ENCODE measurements around the gene PATE2. TPM values are rescaled to one million over a fixed set of nuclear protein-coding genes. Genes with fewer than 3 reads are reported as not detected.

The PATE2 gene
- not detected for total RNA-seq

DNA sequence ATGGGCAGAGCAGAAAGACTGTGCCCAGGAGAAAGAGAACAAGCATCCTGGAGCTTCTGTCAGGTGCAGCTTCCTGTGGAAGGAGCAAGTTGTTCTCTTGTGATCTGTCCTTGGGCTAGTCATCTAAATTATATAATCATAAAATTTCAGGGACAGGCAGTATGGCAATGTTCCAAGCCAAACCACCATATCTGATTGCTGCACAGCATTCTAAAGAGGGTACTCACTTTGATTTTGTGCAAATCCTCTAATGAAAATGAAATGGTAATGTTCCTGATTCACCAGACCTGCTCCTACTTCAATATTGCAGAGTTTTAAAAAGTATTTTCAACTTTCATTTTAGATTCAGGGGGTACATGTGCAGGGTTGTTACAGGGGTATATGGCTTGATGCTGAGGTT lies at the start of gene PATE2:
Gene PATE2, minus strand, starts transcription at position 101 of the 400 bp plus-strand sequence. Its CDS starts 55 bp downstream, at position 46.
- ATAC-seq = no peak
- DNase-seq (ENCODE audit: low spot score) = no peak

- no peak for ATAC-seq
- DNase-seq (ENCODE audit: low spot score) = no peak
These were observed 29.3 kb upstream of the PATE2 start for GRCh38 chr11:125807909-125808308.

DNA sequence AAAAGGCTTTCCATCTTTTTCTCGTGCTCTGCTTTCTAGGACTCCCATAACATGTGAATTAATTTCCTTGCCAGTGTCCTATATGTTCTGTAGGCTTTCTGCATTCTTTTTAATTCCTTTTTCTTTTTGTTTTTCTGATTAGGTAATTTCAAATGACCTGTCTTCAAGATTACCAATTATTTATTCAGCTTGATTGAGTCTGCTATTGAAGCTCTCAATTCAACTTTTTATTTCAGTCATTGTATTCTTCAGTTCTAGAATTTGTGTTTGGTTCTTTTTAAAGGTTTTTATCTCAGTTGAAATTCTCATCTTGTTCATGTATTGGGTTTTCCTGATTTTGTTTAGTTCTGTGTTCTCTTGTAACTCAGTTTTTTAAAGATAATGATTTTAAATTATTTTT lies 23.8 kb upstream of the PATE2 start:
- ATAC-seq = no peak
- DNase-seq (ENCODE audit: low spot score) = no peak

DNA sequence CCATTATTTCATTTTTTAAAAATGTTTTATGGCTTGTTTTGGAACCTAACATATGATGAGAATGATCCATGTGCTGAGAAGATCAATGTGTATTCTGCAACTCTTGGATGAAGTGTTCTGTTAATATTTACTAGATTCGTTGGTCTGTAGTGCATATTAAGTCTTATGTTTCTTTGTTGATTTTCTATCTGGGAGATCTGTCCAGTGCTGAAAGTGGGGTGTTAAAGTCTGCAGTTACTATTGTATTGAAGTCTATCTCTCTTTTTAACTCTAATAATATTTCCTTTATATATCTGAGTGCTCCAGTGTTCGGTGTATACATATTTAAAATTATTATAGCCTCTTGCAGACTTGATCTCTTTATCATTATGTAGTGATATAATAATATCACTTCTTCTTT lies 21.2 kb upstream of the PATE2 start:
- DNase-seq (ENCODE audit: low spot score) (no peak), ATAC-seq (no peak)

DNA sequence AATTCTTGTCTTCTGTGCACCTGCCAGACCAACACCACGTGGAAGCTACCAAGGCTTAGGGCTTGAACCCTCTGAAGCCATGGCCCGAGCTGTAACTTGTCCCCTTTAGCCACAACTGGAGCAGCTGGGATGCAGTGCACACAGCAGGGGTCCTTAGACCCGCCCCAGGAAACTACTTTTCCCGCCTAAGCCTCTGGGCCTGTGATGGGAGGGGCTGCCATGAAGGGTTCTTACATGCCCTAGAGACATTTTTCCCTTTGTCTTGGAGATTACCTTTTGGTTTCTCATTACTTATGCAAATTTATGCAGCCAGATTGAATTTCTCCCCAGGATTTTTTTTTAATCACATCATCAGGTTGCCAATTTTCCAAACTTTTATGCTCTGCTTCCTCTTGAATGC lies 19.0 kb upstream of the PATE2 start:
- DNase-seq (ENCODE audit: low spot score) (no peak), ATAC-seq (no peak)

DNA sequence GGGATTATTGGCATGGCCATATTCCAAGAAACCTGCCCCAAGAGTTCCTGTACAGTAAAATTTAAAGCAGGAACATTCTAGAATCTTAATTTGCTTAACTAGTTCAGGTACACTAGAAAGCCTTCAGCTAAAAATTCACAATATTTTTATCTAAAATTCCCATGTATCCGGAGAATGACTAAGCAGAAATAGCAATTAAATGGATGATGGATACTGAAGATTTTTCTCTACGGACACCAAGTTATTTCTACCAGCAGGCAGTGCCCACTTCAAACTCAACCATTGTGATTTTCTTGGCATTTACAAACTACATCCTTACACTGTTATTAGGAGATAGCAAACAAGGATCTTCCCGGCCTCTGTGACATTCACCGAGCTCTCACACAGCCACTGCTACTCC lies 12.2 kb upstream of the PATE2 start:
- DNase-seq (ENCODE audit: low spot score) (no peak), ATAC-seq (no peak)

DNA sequence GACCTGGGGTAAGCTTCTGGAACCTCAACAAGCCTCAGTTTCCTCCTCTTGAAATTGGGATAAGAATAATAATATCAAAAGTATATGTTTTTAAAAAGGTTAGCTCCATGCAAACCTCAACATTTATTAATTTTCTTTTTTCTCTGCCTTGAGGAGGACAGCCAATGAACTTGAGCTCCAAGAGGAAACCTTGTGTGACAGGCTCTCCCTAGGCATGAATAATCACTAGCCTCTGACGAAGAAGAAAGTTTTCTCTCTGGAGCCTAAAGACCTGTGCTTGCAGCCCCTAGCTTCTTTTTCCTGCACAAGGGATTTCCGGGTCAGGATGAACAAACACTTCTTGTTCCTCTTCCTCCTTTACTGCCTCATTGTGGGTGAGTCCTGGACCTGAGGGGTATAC lies 9.2 kb upstream of the PATE2 start, which contains the start of gene PATE3:
Gene PATE3, plus strand, starts transcription at position 301 of the 400 bp plus-strand sequence. Its CDS starts 25 bp downstream, at position 326.
- ATAC-seq (no peak), DNase-seq (ENCODE audit: low spot score) (no peak)

GRCh38 chr11:125784678-125785077 lies 6.0 kb upstream of the PATE2 start:
- DNase-seq (ENCODE audit: low spot score) (no peak), ATAC-seq (no peak)

GRCh38 chr11:125777309-125777708 lies 1.3 kb downstream of the PATE2 start:
- DNase-seq (ENCODE audit: low spot score) (no peak), ATAC-seq (no peak)

- ATAC-seq (no peak), DNase-seq (ENCODE audit: low spot score) (no peak)
These were observed 5.1 kb downstream of the PATE2 start for GRCh38 chr11:125773516-125773915.

DNA sequence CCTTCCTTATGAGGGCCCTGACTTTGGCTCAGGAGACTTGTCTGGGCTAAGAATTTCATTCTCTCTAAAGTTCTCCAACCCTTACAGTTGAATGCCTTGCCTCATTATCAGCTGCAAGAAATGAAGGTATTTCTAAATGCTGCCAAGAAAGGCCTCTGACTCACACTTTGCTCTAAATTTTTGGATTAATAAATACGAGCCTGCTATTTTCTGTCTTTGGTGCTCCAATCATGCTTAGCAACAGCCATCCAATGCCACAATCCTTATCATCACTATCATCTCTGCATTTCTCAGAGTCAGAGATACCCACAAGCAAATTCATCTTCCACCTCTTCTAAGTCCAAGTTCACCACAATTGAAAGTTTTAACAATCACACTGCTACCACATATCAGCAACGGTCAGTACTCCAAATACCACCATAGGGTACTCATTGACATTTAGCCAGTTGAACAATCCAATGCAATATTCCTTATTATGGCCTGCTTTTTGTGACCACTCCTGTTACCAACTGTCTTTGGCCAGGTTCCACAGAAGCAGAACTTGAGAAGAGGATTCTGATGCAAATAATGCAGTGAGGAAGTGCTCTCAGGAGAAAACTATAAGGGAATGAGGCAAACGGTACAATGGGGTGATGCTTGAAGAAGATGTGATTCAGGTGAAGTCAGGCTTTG lies 5.7 kb downstream of the PATE2 start:
- no peak for ATAC-seq
- no peak for DNase-seq (ENCODE audit: low spot score)

DNA sequence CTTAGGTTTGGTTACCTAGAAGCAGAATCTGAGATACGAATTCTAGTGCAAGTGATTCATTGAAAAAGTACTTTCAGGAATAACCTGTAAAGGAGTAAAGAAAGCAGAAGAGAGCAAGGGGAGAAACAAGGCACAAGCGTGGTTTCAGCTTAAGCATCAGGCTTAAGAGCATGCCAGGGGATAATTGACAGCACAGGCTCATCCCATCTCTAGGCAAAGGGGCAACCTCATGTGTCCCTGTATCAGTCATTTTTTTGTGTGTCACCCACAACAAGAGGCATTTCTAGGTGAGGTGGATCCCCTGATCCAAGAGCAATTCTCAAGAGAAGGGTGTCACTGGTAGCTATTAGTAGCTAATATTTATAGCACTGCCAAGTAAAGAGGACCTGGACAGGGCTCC lies 8.0 kb downstream of the PATE2 start:
- no peak for ATAC-seq
- DNase-seq (ENCODE audit: low spot score) = no peak

DNA sequence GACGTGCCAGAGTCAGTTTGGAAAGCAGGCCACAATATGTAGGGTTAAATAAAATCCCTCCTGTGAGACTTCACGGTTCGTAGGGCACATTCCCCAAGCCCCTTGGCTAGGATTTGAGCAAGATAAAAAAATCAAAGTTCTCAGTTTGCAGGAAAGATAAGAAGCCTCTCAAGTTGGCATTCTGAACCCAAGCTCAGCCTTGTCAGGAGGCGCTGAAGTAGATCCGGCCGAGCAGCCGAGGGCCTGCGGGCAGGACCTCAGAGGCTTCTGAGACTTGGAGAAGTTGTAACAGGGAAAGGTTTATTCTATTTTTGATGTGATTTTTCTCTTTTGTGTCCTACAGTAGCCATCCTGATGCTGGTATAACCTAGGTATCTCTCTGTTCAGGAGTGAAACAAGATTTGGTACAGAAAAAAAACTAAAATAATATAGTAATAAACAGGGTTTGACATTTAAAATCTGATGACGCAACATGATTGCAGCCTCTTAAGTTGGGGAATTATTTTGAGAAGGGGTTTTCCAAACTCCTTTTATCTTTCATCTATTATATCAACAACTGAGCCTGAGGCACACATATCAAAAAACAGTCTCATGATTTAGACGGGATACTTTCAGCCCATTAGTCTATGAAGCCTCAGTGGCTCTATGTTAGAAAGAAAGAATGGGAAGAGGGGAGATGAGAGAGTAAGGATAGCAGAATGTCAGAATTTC lies 10.1 kb downstream of the PATE2 start:
- no peak for DNase-seq (ENCODE audit: low spot score)
- no peak for ATAC-seq

DNA sequence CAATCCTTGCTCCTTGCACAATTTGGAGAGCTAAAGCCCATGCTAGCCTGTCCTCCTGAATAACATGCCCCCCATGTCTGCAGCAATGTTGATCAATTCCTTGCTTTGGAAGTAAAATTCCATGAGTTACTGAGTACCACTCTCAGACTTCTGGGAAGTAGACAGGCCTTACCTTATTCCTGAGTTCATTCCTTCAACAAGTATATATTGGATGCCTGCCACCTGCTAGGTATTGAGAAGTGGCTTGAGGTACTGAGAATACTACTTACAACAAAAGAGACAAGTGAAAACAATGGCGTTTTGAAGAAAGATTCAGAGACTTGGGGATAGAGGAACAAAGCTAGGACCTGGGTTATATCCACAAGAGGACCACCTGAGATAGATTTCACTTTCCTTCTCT lies 12.4 kb downstream of the PATE2 start:
- DNase-seq (ENCODE audit: low spot score) = no peak
- ATAC-seq = no peak

GRCh38 chr11:125763483-125763882 lies 15.1 kb downstream of the PATE2 start:
- ATAC-seq = no peak
- no peak for DNase-seq (ENCODE audit: low spot score)

GRCh38 chr11:125762445-125762844 lies 16.2 kb downstream of the PATE2 start:
- ATAC-seq (no peak), DNase-seq (ENCODE audit: low spot score) (no peak)

- DNase-seq (ENCODE audit: low spot score) (no peak), ATAC-seq (no peak)
These were observed 22.6 kb downstream of the PATE2 start for GRCh38 chr11:125756050-125756449.

DNA sequence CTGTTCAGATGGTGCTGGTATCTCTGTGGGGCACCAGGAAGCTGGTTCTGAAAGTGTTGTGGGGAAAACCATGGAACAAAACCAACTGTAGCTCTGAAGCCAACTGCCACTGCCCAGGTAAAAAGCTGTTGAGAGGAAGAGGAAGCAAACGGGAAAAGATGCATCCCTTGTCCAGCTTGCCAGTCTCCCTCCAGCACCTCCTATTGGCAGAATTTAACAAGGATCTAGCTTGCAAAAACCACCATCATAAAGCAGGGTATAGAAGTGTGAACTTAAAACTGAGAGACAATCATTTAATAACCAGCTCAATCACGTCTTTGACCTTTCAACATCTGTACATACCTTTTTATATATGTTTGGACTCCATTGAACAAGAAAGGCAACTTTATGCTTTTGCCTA lies 28.0 kb downstream of the PATE2 start:
- ATAC-seq = no peak
- DNase-seq (ENCODE audit: low spot score) = no peak

DNA sequence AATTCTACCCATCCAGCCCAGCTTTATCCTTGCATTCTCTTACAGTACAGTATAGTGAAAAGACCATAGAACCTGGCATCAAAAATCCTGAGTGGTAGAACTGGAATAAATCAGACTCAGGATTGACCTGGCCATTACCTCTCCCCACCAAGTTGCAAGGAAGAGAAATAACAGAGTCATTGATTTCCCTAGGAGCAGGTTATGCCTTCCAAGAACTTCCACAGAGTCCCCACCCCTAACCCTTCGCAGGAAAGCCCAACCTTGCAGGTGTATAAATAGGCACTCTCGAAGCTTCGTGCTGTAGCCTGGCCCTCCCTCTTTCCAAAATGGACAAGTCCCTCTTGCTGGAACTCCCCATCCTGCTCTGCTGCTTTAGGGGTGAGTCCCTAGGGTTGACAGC lies 32.6 kb downstream of the PATE2 start, which contains the start of gene PATE1:
Gene PATE1, plus strand, starts transcription at position 301 of the 400 bp plus-strand sequence. Its CDS starts 26 bp downstream, at position 327.
- ATAC-seq (no peak), DNase-seq (ENCODE audit: low spot score) (no peak)

DNA sequence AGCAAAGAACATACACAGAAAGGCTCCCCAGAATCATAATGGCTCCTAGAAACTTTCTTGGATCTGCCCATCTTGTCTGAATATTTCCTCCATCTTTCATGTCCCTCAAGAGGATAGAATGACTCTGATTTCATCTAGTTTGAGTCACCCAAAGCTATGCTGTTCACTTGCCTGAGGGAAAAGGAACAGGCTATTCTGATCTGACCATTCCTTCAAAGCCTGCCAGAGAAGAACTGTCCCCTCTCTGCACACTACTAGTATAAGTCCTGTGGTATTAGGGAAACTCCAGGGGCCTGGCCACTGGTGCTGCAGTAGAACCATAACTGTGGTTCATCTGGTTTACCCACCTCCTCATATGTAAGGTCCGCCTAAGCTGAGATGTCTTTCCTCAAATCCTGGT lies 34.9 kb downstream of the PATE2 start:
- DNase-seq (ENCODE audit: low spot score) (no peak), ATAC-seq (no peak)

DNA sequence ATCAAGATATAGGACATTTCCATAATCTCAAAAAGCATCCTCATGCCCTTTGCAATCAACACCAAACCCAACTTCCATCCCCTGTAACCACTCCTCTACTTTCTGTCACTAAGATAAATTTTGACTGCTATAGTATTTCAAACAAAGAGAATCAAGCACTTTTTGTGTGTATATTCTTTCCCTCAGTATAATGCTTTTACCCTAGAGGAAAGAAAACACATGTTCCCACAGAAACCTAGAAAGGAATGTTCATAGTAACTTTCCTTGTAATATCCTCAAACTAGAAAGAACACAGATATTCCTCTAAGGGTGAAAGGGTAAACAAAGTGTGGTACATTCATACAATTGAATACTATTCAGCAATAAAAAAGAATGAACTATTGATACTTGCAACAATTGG lies 38.0 kb downstream of the PATE2 start:
- no peak for ATAC-seq

DNA sequence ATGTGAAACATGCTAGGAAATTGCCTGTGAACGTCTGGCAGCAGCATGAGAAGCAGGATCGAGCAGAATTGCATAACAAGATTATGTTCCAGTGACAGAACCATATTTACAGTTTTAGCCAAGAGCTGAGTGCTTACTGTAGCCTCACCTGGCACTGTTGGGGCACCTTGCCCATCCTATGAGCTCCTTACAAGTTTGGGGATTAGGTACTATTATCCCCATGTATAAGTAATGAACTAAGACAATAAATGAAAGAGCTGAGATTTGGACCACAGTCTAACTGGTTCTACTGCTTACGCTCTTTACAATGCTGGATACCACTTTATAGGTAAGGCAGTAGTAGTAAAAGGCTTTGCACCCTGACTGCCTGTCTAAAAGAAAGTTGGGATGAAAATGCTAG lies 49.7 kb downstream of the PATE2 start:
- DNase-seq (ENCODE audit: low spot score) = no peak
- no peak for ATAC-seq

More for the DNA sequence above, 38.0 kb downstream of the PATE2 start:
- no peak for DNase-seq (ENCODE audit: low spot score)
